ENCODE results near the gene SMG6.

Gene SMG6

GRCh38 chr17:2197271-2197670 is 106.3 kb downstream of the SMG6 start:
- DNase-seq: no peak

- no peak for DNase-seq
Measured at GRCh38 chr17:2195729-2196128, 107.9 kb downstream of the SMG6 start.

- no peak for DNase-seq
Measured at GRCh38 chr17:2194889-2195335, 108.7 kb downstream of the SMG6 start.

- peak; percentile 30 to 57 for DNase-seq
Measured at GRCh38 chr17:2192367-2193057, 111.1 kb downstream of the SMG6 start.

GRCh38 chr17:2191785-2192184 is 111.8 kb downstream of the SMG6 start:
- DNase-seq: no peak

- DNase-seq: no peak
Measured at GRCh38 chr17:2191227-2191626, 112.4 kb downstream of the SMG6 start.

- DNase-seq: no peak
Measured at GRCh38 chr17:2190014-2190413, 113.6 kb downstream of the SMG6 start.

- DNase-seq: no peak
Measured at GRCh38 chr17:2188971-2189630, 114.5 kb downstream of the SMG6 start.

GRCh38 chr17:2187758-2188157 is 115.8 kb downstream of the SMG6 start:
- DNase-seq: no peak

- DNase-seq: no peak
Measured at GRCh38 chr17:2186937-2187336, 116.6 kb downstream of the SMG6 start.

- peak in 1 of 2 donors; percentile 15 for DNase-seq
Measured at GRCh38 chr17:2184993-2185931, 118.3 kb downstream of the SMG6 start.

GRCh38 chr17:2183346-2183745 is 120.2 kb downstream of the SMG6 start:
- no peak for DNase-seq

- no peak for DNase-seq
Measured at GRCh38 chr17:2181897-2182448, 121.6 kb downstream of the SMG6 start.

GRCh38 chr17:2181206-2181896 is 122.2 kb downstream of the SMG6 start:
- DNase-seq: no peak

GRCh38 chr17:2180768-2181167 is 122.8 kb downstream of the SMG6 start:
- no peak for DNase-seq

GRCh38 chr17:2179615-2180295 is 123.8 kb downstream of the SMG6 start:
- no peak for DNase-seq

- DNase-seq: no peak
Measured at GRCh38 chr17:2178798-2179501, 124.6 kb downstream of the SMG6 start.

GRCh38 chr17:2177235-2177811 is 126.3 kb downstream of the SMG6 start:
- no peak for DNase-seq

GRCh38 chr17:2176499-2177169 is 127.0 kb downstream of the SMG6 start:
- DNase-seq: no peak

- no peak for DNase-seq
Measured at GRCh38 chr17:2175294-2175628, 128.3 kb downstream of the SMG6 start.

All from CD4-positive, alpha-beta T cell treated with Interferon alpha-2 for 1 hour (primary cell).